GM18498 (cell line): ENCODE data around the gene TWIST1.

Experiments
- ATAC-seq: cut with Tn5 transposase; IDR thresholded peaks from one replicate; pipeline ENCODE4 v1.9.1; 2021; ENCODE audit warnings: mild to moderate bottlenecking, moderate library complexity; ENCODE audit not compliant: unreplicated experiment

The TWIST1 gene

DNA sequence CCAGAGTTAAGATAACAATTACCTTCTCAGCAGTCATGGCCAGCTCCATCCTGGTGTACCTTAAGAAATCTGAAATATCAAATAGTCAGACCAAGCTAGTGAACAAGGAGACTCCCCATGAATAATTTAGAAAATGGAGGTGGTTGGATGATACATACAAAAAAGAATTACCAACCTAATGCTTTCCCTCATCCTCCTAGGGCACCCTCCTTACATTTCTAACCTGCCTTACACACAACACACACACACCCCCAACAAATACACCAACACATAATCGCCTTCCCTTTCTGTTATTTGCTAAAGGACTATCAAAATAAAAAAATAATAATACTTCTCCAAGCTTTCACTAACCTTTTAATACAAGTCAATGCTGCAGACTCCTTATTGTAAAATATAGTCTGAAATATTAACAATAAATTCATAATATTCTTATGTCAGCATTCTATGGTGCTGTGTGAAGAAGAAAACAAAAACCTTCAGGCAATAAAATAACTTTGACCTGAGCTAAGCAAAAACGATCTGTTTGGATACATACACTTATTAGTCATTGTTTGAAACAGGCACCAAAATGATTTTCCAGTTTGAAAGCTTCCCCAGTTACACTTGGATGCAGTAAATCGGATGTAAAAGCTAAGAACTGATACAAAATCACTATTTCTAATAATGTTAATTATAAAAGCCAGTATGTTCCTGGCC, 3.4 kb downstream of the TWIST1 start:
- ATAC-seq, result no peak

- no peak for ATAC-seq
Measured at GRCh38 chr7:19113002-19113350, 4.5 kb downstream of the TWIST1 start.

GRCh38 chr7:19112274-19113001, 5.0 kb downstream of the TWIST1 start:
- no peak for ATAC-seq

- ATAC-seq, result no peak
Measured at GRCh38 chr7:19111474-19112273, 5.8 kb downstream of the TWIST1 start.

GRCh38 chr7:19110776-19111175, 6.7 kb downstream of the TWIST1 start:
- ATAC-seq, result no peak

- ATAC-seq, result no peak
Measured at GRCh38 chr7:19110026-19110730, 7.3 kb downstream of the TWIST1 start.

- no peak for ATAC-seq
Measured at GRCh38 chr7:19109000-19109946, 8.2 kb downstream of the TWIST1 start.

DNA sequence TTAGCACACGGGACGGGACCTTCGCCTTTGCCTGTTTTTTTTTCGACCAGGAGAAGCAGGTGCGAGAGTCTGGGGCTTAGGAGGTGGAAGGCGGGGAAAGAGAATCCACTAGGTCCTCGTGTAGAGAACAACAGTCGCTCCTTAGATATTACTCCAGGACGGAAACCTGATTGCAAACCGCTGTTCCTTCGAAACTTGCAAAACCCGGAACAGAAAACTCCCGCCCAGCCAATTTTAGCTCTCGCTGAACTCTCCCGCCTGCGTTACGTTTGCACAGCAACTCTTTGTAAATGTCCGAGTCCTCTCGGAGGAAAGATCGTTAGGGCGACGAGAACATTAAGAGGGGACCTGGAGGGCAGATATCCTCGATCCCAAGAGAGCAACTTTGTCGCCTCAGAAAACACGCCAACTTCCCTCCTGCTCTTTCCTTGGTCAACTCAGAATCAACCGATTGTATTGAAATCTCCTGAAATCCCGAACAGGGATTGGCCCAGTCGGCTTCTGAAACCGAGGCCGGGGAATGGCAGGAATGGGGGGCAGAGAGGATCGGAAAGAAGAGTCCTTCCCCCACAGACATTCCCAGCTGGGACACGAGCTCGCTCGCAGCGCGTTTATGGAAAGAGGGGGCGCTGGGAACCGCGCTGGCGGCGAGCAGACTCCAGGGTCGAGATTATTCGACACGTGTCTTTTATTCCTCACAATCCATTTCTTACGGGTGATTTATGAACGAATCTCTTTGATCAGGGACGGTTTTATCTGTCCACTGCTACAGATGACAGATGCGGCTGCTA, 9.9 kb downstream of the TWIST1 start:
- ATAC-seq, result no peak

GRCh38 chr7:19107081-19107355, 10.4 kb downstream of the TWIST1 start:
- ATAC-seq, result no peak

DNA sequence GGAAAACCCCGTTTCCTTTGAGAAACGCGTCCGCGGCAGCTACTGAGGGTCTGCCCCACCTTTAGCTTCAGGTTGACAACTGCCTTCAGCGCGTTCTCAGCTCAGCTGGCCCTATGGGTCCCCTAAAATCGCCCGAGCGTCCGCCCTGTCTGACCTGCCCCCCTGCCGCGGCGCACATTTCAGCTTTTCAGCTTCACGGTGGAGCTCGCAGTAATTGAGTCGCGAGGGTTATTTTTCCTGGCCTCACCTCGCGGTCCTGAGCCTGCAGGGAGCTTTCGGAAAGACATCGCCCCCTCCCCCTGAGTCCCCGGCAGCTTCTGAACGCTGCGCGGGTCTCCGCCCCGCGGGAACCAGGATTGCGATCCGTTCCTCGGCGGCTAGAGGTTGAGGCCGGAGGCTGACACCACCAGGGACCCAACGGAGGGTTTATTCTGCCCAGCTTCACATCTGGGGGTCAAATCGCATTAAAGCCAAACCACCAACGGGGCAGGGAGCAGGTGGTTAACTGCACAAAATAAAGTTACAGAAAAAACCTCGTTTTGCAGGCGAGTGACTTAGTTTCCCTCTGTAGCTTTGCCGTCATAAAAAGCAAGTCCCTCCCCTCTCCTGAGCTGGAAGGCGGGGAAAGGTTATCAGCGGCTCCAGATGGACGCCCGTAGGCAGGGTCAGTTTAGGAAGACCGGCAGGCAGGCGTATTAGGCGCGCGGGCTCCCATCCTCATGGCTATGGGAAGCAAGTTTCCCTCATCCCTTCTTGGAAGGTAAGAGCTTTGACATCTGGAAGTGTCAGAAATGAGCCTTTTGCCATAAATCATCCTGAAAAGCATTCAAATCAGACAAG, 11.0 kb downstream of the TWIST1 start:
- ATAC-seq, result no peak

GRCh38 chr7:19105546-19105945, 11.9 kb downstream of the TWIST1 start:
- no peak for ATAC-seq

- ATAC-seq, result no peak
Measured at GRCh38 chr7:19104811-19105210, 12.6 kb downstream of the TWIST1 start.

- ATAC-seq, result no peak
Measured at GRCh38 chr7:19102884-19103283, 14.6 kb downstream of the TWIST1 start.

GRCh38 chr7:19101909-19102308, 15.5 kb downstream of the TWIST1 start:
- no peak for ATAC-seq

- no peak for ATAC-seq
Measured at GRCh38 chr7:19101472-19101871, 16.0 kb downstream of the TWIST1 start.

- ATAC-seq, result no peak
Measured at GRCh38 chr7:19099924-19100323, 17.5 kb downstream of the TWIST1 start.

- no peak for ATAC-seq
Measured at GRCh38 chr7:19099194-19099593, 18.2 kb downstream of the TWIST1 start.

DNA sequence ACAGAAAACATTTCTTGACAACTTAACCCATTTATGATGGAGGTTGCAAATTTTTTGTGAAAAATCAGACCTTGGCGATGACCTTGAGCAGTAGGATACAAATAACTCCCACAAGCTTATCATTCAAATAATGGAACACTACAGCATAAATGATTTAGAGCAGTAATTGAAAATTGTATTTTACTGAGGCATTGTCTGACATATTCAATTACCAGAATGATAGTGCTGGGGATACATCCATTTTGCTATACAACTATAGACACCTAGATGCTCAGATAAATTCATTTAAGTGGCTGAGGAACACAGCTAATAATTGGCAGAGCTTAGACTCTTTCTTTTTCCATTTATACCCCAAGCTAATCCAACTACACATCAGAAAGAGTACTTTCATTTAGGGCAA, 18.9 kb downstream of the TWIST1 start:
- no peak for ATAC-seq
